Heart left ventricle (tissue), 16 donors: ENCODE results near the gene OVCA2. TPM values are rescaled to one million over a fixed set of nuclear protein-coding genes. Genes with fewer than 3 reads are reported as not detected.

Source experiments
- ATAC-seq, 4 donors: fragments of 200-7000 bp; cut with Tn5 transposase; one replicate each; pipeline ENCODE4 v1.9.1; 2020 to 2022; ENCODE audit warnings: moderate library complexity in 4 of 4, mild to moderate bottlenecking in 3 of 4, moderate number of reproducible peaks in 1 of 4
- DNase-seq, 5 donors: peaks; one replicate each; pipeline ENCODE4 v3.0.0-alpha.2; 2020
- H3K27ac ChIP-seq, 12 donors: fragments of 200-600 bp; sonication (generic) in 4 of 12; one replicate each; pipeline versions ENCODE4 v1.5.0 to v1.8.0; 2016 to 2022; ENCODE audit warnings: mild to moderate bottlenecking in 2 of 12
- H3K27me3 ChIP-seq, 9 donors: fragments of 200-600 bp; sonication (generic) in 2 of 9; one replicate each; pipeline versions ENCODE4 v1.5.1 to v1.8.0; 2016 to 2022; ENCODE audit warnings: mild to moderate bottlenecking in 3 of 9
- H3K36me3 ChIP-seq, 9 donors: fragments of 200-600 bp; sonication (generic) in 2 of 9; one replicate each; pipeline versions ENCODE4 v1.5.0 to v1.8.0; 2018 to 2022; ENCODE audit warnings: mild to moderate bottlenecking in 2 of 9
- H3K4me1 ChIP-seq, 12 donors: fragments of 200-600 bp; sonication (generic) in 4 of 12; one replicate each; pipeline versions ENCODE4 v1.5.0 to v1.8.0; 2016 to 2022; ENCODE audit warnings: mild to moderate bottlenecking in 3 of 12
- H3K4me3 ChIP-seq, 12 donors: fragments of 200-600 bp; sonication (generic) in 4 of 12; one replicate each; pipeline versions ENCODE4 v1.5.0 to v1.8.0; 2017 to 2022; ENCODE audit warnings: mild to moderate bottlenecking in 9 of 12, moderate library complexity in 4 of 12
- H3K9me3 ChIP-seq, 12 donors: fragments of 200-600 bp; sonication (generic) in 4 of 12; one replicate each; pipeline versions ENCODE4 v1.5.0 to v1.8.0; 2016 to 2022; ENCODE audit warnings: mild to moderate bottlenecking in 1 of 12
- POLR2A ChIP-seq, 2 donors: fragments of 450-650 bp; IDR thresholded peaks; one replicate each; pipeline ENCODE4 v1.6.1; 2017; ENCODE audit warnings: antibody characterized with exemption in 2 of 2, mild to moderate bottlenecking in 2 of 2, moderate library complexity in 2 of 2
- WGBS, 4 donors: extraction: QIAGEN DNeasy Blood & Tissue Kit in 2 of 4; methylation state at CpG; one replicate each; pipeline versions ENCODE4 v1.1.5 to v1.1.7; 2013 to 2018; 5-methylcytosine and 5-hydroxymethylcytosine counted together
- intact Hi-C, 10 donors: fragments of 100-400 bp; cut with DNase I; formaldehyde crosslinking; loops; one replicate each; pipeline versions ENCODE4 v1.11.1 to v1.14.2; 2022
- polyA plus RNA-seq, 2 donors: library from polyadenylated mRNA; stranded (reverse); fragments of 200-250 nt; gene quantifications; one replicate each; pipeline ENCODE4 v1.2.3, GENCODE V29; 2013
- total RNA-seq, 9 donors: library from RNA; depleted of rRNA in 2 of 9; stranded (reverse); fragments of >200 nt in 2 of 9; fragmentation: NEBNext Ultra II Directional in 3 of 9; extraction: Animal tissue kit (Norgen Biotek cat#: 25700) in 3 of 9; gene quantifications; one replicate each; pipeline versions ENCODE4 v1.1.0 to v1.2.4, GENCODE V29; 2016 to 2023
- TF ChIP-seq, protein P1 (sequence below), 12 donors: fragments of 200-600 bp; sonication (generic) in 4 of 12; IDR thresholded peaks; one replicate each; pipeline versions ENCODE4 v1.5.0 to v1.8.0; 2018 to 2022; ENCODE audit warnings: antibody characterized with exemption in 12 of 12, mild to moderate bottlenecking in 5 of 12
- donor health status: ischemic (EF 13 %, LVEDD 7.1; RV severe dilation, severe dysfunction).
- donor health status: healthy with polysubstance abuse.
- donor health status: DM: no; HTN: yes; CAD: no.
- donor health status: DM: no; HTN: no; CAD: no.
- donor health status: ischemic (EF 25% LVEDD 6.9; RV normal size, moderate dysfunction).
- donor health status: ischemic (EF 25% LVEDD 5.7; RV mildly dilated, moderate dysfunction).
- donor health status: healthy.
- donor health status: DM: yes; HTN: yes; CAD: no.
- donor health status: ischemic (EF 35%, LVEDD 5.7; RV mildly dilated, moderate dysfunction).
- donor health status: nonischemic (EF 11% LVEDD 7.7; RV severe dilation, severe dysfunction).
- donor health status: DM: yes; HTN: yes; CAD: no.
- donor health status: PGD.
- donor health status: ischemic (EF 29% LVEDD 5.4; RV normal size, mild dysfunction).
- donor health status: nonischemic (EF 23%, LVEDD 6.1; RV moderate dilation, normal function).

Gene OVCA2
- total and polyA plus RNA-seq, 11 donors, result 16.0 to 52.4 (median 22.0) TPM

- peak overlapping the region in 1 of 12 donors; percentile 57 for H3K4me3 ChIP-seq
- 70 to 86% (median 74%) methylated on average over 16 of the region's 16 CpGs for WGBS, 4 donors
- no peaks in the 10 kb centered on the region for H3K9me3 ChIP-seq
- no peak overlapping the region for H3K27ac ChIP-seq
- TF ChIP-seq, protein P1, sequence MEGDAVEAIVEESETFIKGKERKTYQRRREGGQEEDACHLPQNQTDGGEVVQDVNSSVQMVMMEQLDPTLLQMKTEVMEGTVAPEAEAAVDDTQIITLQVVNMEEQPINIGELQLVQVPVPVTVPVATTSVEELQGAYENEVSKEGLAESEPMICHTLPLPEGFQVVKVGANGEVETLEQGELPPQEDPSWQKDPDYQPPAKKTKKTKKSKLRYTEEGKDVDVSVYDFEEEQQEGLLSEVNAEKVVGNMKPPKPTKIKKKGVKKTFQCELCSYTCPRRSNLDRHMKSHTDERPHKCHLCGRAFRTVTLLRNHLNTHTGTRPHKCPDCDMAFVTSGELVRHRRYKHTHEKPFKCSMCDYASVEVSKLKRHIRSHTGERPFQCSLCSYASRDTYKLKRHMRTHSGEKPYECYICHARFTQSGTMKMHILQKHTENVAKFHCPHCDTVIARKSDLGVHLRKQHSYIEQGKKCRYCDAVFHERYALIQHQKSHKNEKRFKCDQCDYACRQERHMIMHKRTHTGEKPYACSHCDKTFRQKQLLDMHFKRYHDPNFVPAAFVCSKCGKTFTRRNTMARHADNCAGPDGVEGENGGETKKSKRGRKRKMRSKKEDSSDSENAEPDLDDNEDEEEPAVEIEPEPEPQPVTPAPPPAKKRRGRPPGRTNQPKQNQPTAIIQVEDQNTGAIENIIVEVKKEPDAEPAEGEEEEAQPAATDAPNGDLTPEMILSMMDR (IDR thresholded peaks at IDR 0.05), result no peak
- TF ChIP-seq POLR2A (IDR thresholded peaks at IDR 0.05), result no peak
- intact Hi-C loops, result loop anchor here in 3 of 10 donors (5.0 to 10.0 kb wide), 4 partner anchors 51 to 368 kb away; partner anchors contain the start of gene WDR81 (in 1 of the 3)
- no peak for ATAC-seq
- peaks cover 0 to 47% (median 0%) of the 10 kb centered on the region in 9 donors for H3K27me3 ChIP-seq
- no peak for DNase-seq
- peaks cover 3 to 37% (median 26%) of the 10 kb centered on the region in 12 donors for H3K4me1 ChIP-seq
- H3K36me3 ChIP-seq, result no peaks in the 10 kb centered on the region
Observed at GRCh38 chr17:2023256-2023655, 18.6 kb upstream of the OVCA2 start.

DNA sequence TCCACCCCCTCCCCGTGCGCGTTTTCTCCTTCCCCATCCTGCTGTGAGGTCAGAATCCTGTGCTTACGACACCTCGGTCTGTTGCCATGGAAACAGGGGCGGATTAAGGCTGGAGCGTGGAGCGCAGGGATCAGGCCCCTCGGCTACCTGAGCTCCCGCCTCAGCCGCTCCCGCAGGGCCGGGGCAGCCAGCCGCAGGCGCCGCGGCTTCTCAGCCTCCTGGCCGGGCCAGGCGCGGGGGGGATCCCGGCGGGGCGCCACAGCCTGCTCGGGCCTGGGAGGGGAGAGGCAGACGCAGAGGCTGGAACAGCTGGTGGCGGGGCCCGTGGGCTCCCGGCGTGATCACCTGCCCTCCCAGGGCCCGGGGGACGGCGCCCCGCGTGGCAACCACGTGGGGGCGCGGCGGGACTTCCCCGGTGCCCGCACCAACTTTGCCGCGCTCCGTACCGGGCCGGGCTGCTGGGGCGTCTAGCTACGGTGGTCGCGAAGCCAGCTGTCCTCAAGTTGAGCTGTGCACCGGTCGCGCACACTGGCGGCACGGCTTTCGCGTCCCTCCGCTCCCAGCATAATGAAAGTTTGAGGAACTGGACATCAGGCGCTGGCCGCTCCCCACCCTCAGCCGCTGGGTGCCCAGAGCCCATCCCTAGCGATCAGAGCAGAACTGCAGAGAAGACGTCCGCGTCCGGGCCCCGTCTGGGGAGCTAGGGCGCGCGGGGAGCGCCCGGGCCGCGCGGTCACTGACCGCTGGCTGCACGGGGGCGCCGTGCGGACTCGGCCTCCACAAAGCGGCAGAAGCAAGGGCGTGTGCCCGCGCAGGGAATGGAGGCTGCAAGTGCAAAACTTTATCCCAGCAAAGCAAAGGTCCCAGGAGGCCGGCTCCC is 17.9 kb upstream of the OVCA2 start:
- H3K27ac ChIP-seq, result peak overlapping the region in 2 of 12 donors; percentile 79 to 88
- ATAC-seq, result peak in 2 of 4 donors; percentile 4 to 13
- peaks cover 0 to 47% (median 0%) of the 10 kb centered on the region in 9 donors for H3K27me3 ChIP-seq
- no peaks in the 10 kb centered on the region for H3K36me3 ChIP-seq
- H3K4me1 ChIP-seq, result peaks cover 3 to 43% (median 26%) of the 10 kb centered on the region in 12 donors
- 2 to 12% (median 4%) methylated on average over 27 to 85 of the region's 85 CpGs for whole genome bisulfite sequencing, 4 donors
- peak overlapping the region; percentile 35 to 85 (median 62) for H3K4me3 ChIP-seq
- TF ChIP-seq, protein P1 (IDR thresholded peaks at IDR 0.05), result peak in 1 of 12 donors; percentile 2
- TF ChIP-seq POLR2A (IDR thresholded peaks at IDR 0.05), result no peak
- DNase-seq, result peak in 1 of 5 donors; percentile 57
- intact Hi-C loops, result loop anchor here in 4 of 10 donors (2.0 to 10.0 kb wide), 5 partner anchors 52 to 369 kb away; partner anchors contain the start of gene WDR81 (in 1 of the 4)
- no peaks in the 10 kb centered on the region for H3K9me3 ChIP-seq

DNA sequence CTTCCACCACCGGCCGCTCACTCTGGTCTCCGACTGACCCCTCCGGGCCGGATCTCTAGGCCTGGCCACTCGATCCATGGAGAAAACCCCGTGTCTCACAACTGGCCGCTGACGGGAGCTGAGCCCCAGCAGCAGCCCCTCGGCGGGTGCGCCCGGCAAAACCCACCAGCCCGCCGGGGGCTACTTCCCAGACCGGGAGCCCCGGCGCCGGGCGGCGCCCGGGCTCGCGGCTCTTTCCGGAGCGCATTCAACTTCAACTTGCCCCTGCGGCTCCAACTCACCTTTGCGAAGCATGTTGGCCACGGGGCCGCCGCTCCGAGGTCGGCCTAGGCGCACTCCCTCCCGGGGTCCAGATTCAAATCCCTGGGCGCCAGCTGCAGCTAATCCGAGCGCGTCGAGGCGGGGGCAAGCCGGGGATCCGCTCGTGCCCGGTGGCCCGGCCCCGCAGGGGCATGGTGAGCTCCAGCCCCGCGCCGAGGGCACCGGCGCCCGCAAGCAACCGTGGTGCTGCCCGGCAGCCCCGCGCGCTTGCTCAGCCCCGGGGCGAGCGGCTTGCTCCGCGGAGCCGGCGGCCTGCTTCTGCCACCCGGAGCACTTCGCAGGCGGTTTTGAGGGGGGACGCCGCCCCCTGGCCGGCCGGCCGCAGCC is 17.1 kb upstream of the OVCA2 start:
- peaks cover 3 to 46% (median 29%) of the 10 kb centered on the region in 12 donors for H3K4me1 ChIP-seq
- peak overlapping the region in 5 of 12 donors; percentile 58 to 88 (median 76) for H3K27ac ChIP-seq
- WGBS, 4 donors, result 1 to 4% (median 1%) methylated on average over 28 to 73 of the region's 73 CpGs
- DNase-seq, result no peak
- TF ChIP-seq, protein P1 (IDR thresholded peaks at IDR 0.05), result no peak
- no peak for TF ChIP-seq POLR2A (IDR thresholded peaks at IDR 0.05)
- H3K36me3 ChIP-seq, result no peaks in the 10 kb centered on the region
- peaks cover 0 to 50% (median 0%) of the 10 kb centered on the region in 9 donors for H3K27me3 ChIP-seq
- H3K4me3 ChIP-seq, result peak overlapping the region; percentile 35 to 85 (median 62)
- peak in 1 of 4 donors; percentile 2 for ATAC-seq
- intact Hi-C loops, result loop anchor here in 6 of 10 donors (1.0 to 10.0 kb wide), 9 partner anchors 52 to 372 kb away; partner anchors contain the start of gene WDR81 (in 1 of the 6)
- H3K9me3 ChIP-seq, result no peaks in the 10 kb centered on the region
